ENCODE measurements around the gene HES2.
"Not testable (repeated sequence)": the region's sequence is repeated elsewhere in the genome, so short reads cannot be mapped to it uniquely, and the experiment has no call there.

The HES2 gene

DNA sequence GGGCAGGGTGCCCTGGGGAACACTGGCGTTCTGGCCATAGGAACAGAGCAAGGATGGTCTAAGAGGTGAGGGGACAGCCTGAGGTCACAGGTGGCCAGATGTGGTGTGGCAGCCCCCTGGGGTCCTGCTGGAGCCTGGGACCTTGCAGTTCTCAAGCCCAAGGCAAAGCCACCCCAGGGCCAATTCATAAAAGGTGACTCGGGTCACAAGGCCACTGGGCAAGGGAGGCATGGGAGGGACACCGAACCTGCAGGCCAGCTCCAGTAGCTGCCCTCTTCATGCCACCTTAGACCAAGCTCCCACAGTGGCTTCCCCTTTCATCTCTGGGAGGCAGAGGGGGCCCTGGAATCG lies 26.9 kb upstream of the HES2 start:
- no peak for TF ChIP-seq CTCF (IDR thresholded peaks at IDR 0.05; ENCODE audit: insufficient read depth, low read depth, low read length, missing control alignments)
- DNase-seq (ENCODE audit: low read depth): no peak
- H3K4me3 ChIP-seq (ENCODE audit: low read length): no peak overlapping the region

DNA sequence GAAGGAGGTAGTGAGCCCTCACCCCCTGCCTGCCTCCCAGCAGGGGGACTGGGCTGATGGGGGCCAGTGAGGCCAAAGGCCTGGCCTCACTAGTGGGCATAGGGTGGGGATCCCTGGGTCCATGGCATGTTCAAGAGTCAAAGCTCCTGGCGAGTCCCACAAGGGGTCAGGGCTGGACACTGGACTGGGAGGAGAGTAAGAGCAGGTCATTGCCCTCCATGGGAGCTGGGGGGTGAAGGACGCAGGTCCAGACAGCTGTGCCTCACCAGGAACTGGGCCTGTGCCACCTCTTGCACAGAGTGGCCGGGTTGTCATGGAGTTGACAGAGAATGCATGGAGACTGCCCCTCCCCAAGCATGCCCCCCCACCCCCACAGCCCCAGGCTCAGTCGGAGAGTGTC lies 26.2 kb upstream of the HES2 start:
- H3K4me3 ChIP-seq (ENCODE audit: low read length); DNase-seq (ENCODE audit: low read depth): not testable (repeated sequence)

DNA sequence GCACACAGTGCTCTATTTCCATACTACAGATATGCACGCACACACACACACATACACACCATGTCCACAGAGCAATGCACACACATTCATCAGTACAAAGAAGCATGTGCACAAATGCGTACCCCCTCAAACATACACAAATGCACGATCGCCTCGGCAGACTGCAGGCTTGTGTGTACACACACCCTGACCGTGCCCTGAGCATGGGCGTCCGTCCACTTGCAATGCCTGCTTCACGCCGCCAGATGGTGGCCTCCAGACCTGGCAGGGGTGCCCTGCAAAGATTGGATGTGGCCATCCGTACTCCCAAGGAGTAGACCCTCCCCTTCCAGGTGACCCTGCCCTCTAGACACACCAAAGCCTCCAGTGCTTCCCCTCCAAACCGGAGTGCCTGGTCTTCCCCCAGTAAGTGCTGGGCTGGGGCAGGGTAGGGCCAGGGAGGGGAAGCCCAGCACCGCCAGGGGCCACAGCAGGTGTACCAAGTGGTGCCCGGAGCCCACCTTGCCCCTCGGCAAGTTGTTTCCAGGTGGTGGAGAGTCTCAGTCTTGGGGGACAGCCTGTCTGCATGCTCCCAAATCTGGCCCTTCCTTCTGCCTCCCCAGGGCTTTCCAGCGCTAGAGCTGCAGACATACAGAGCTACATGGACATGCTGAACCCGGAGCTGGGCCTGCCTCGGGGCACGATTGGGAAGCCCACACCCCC lies 25.5 kb upstream of the HES2 start:
- no peak overlapping the region for H3K4me3 ChIP-seq (ENCODE audit: low read length)
- peak; percentile 60 for TF ChIP-seq CTCF (IDR thresholded peaks at IDR 0.05; ENCODE audit: insufficient read depth, low read depth, low read length, missing control alignments)
- DNase-seq (ENCODE audit: low read depth): peak; percentile 51

DNA sequence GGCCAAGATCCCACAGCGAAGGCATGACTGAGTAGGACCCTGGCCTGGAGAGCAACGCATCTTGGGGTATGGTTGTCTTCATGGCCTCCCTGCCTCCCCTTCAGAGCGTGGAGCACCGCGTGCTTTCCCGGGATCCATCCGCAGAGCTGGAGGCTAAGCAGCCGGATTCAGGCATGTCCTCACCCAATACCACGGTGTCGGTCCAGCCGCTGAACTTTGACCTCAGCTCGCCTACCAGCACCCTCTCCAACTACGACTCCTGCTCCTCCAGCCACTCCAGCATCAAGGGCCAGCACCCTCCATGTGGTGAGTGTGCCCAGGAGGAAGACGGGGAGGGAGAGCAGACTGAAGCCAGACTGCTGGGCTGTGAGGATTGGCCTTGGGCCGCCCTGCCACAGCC lies 24.7 kb upstream of the HES2 start:
- TF ChIP-seq CTCF (IDR thresholded peaks at IDR 0.05; ENCODE audit: insufficient read depth, low read depth, low read length, missing control alignments): no peak
- H3K4me3 ChIP-seq (ENCODE audit: low read length): no peak overlapping the region
- no peak for DNase-seq (ENCODE audit: low read depth)

GRCh38 chr1:6443339-6444115 lies 23.8 kb upstream of the HES2 start:
- H3K4me3 ChIP-seq (ENCODE audit: low read length): no peak overlapping the region
- no peak for TF ChIP-seq CTCF (IDR thresholded peaks at IDR 0.05; ENCODE audit: insufficient read depth, low read depth, low read length, missing control alignments)
- no peak for DNase-seq (ENCODE audit: low read depth)

DNA sequence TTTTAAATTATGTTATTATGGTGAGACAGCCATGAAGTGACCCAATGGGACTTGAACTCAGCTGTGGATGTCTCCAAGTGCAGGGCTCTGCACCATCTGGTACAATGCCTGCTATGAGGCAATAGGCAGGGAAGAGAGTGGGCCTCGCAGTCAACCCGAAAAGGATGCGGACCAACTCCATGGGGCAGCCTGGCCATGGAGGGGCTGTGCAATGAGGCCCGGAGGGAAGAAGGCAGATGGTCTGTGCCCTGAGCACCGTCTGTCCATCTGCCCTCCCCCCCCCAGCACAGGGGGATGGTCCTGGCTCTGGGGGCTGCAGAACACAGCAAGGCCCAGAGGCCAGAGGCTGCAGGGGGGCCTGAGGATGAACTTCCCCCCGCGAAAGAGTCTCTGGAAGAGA lies 21.9 kb upstream of the HES2 start:
- no peak for TF ChIP-seq CTCF (IDR thresholded peaks at IDR 0.05; ENCODE audit: insufficient read depth, low read depth, low read length, missing control alignments)
- no peak overlapping the region for H3K4me3 ChIP-seq (ENCODE audit: low read length)
- no peak for DNase-seq (ENCODE audit: low read depth)

- TF ChIP-seq CTCF (IDR thresholded peaks at IDR 0.05; ENCODE audit: insufficient read depth, low read depth, low read length, missing control alignments): no peak
- no peak overlapping the region for H3K4me3 ChIP-seq (ENCODE audit: low read length)
- peak; percentile 81 for DNase-seq (ENCODE audit: low read depth)
Observed at GRCh38 chr1:6440198-6441126, 20.7 kb upstream of the HES2 start.
